Fibroblast of pulmonary artery (primary cell): ENCODE data around the gene ITGA8.

Experiments used
- DNase-seq: peaks from one replicate; pipeline ENCODE4 v3.0.0-alpha.2; 2010; ENCODE audit warnings: low read depth
- H3K4me3 ChIP-seq: replicated peaks from 2 replicates; pipeline ENCODE4 v1.5.1; 2011; ENCODE audit warnings: low read depth, mild to moderate bottlenecking, control low read depth, low read length, moderate library complexity
- TF ChIP-seq, protein P1 (sequence below): IDR thresholded peaks from 2 replicates; pipeline ENCODE4 v1.5.1; 2011; ENCODE audit warnings: mild to moderate bottlenecking, control low read depth, low read length, inconsistent platforms; ENCODE audit errors: missing control alignments

ITGA8 gene

DNA sequence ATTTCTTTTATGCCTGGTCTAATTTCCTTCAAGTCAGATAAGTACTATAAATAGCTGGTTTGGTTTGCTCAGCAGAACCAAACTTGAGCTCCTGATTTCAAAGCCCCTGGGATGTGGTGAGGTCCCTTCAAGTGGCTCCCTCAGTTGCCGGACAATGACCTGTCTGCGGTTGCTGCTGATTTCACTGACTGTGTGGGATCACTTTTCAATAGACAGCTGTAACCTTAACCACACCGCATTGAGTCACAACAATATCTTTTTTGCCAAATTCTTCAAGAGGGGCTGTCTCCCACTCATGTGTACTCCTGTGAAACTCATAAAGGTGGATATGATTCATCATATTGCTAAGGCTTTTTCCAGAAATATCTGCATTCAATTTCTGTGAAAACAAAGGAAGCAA, 23.1 kb upstream of the ITGA8 start:
- TF ChIP-seq, protein P1, sequence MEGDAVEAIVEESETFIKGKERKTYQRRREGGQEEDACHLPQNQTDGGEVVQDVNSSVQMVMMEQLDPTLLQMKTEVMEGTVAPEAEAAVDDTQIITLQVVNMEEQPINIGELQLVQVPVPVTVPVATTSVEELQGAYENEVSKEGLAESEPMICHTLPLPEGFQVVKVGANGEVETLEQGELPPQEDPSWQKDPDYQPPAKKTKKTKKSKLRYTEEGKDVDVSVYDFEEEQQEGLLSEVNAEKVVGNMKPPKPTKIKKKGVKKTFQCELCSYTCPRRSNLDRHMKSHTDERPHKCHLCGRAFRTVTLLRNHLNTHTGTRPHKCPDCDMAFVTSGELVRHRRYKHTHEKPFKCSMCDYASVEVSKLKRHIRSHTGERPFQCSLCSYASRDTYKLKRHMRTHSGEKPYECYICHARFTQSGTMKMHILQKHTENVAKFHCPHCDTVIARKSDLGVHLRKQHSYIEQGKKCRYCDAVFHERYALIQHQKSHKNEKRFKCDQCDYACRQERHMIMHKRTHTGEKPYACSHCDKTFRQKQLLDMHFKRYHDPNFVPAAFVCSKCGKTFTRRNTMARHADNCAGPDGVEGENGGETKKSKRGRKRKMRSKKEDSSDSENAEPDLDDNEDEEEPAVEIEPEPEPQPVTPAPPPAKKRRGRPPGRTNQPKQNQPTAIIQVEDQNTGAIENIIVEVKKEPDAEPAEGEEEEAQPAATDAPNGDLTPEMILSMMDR, result no peak
- no peak overlapping the region for H3K4me3 ChIP-seq
- DNase-seq, result peak; percentile 39

DNA sequence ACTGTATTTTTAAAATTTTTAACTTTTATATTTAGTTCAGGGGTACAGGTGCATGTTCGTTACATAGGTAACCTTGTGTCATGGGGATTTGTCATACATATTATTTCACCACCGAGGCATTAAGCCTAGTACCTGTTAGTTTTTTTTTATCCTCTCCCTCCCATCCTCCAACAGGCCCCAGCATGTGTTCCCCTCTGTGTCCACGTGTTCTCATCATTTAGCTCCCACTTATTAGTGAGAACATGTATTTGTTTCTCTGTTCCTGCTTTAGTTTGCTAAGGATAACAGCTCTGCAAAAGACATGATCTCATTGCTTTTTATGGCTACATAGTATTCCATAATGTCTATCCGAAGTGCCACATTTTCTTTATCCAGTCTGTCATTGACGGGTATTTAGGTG, 22.4 kb upstream of the ITGA8 start:
- TF ChIP-seq, protein P1, result no peak
- H3K4me3 ChIP-seq, result no peak overlapping the region
- DNase-seq, result no peak

DNA sequence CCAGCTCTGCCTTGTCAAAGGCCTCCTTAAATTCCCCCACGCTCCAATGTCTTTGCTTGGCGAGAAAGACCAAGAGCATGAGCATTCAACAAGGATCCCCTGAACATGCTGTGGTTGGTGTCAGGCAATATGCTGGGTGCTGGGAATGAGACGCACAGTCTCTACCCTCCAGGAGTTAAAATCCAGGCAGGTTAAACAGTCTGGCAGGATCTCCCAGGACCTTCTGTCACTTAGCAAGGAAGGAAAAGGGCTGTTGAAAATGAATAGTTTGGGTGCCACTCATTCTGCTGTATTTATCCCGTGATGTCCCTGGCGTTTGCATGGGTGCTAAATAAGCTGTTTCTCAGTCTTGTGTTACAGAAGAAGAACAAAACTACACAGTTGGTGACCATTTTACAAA, 21.9 kb upstream of the ITGA8 start:
- TF ChIP-seq, protein P1, result no peak
- no peak overlapping the region for H3K4me3 ChIP-seq
- no peak for DNase-seq

DNA sequence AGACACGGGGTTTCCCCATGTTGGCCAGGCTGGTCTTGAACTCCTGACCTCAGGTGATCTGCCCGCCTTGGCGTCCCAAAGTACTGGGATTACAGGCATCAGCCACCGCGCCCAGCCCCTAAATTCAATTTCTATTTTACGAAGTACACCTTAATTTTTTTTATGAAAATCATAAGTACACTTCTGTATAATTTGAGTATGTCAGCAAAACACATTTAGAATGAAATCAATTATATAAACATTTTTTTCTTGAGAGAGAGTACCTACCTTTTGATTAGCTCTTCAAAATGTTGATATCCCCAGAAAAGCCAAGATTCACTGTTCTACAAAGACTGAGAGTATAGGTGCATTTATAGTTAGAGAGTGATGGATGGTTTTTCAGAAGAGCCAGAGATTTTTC, 20.5 kb upstream of the ITGA8 start:
- no peak for DNase-seq
- TF ChIP-seq, protein P1, result no peak
- H3K4me3 ChIP-seq, result no peak overlapping the region

DNA sequence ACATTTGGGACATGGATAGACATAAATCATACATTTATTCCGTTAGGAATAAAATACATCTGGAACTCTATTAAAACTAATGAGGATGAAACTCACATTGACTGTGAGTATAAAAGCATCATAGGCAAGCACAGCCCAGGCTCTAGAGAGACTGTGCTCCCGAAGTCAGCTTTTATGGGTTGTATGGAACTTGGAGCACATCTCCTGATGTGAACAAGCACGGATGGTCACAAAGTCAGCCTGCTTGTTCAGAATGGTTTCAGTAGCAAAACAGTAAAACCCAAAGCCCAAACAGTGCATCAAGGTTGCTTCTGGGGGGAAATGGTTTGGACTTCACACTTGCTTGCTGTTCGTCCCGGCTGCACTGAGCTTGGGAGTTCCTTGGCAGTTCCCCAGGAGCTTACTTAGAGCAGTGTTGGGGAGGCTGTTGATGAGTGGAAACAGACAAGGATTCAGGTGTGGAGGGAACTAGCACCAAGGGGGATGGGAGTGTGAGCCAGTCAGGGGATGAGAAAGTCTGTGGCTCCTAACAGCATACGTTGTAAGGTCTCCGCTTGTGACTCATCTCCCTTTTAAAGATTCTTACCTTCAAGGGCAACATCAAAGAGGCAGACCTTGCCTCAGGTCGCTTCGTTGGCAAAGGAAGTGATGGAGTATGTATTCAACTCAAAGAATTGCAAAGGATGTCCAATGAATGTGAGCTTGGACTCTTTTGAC, 19.7 kb upstream of the ITGA8 start:
- no peak for DNase-seq
- TF ChIP-seq, protein P1, result no peak
- H3K4me3 ChIP-seq, result no peak overlapping the region

DNA sequence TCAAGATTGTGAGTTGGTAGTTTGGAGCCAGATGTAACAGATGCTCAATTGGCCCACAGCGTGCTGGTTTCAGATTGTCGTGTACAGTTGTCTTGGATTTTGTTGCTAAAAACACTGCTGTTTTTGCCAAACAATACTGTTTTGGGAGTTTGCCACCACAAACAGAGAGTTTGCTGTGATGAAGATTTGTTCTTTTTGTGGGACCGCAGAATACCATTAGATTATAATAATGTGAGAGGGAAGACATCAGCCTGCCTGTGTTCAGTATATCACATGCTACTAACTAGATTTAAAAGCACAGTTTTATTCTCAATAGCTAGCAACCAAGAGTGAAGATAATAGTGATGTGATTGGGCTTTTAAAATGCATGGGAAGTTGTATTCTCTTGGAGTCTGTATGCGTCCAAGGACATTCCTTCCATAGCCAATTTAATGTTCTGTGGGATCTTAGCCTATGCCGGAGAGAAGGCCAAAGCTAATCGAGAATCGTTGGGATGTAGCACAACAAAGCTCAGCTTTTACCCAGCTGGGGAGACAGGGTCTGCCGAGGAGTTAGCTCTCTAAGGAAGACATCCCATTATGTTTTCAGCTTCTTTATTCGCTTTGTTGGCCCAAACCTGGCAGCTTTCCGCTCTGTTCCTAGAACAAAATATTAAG, 18.7 kb upstream of the ITGA8 start:
- TF ChIP-seq, protein P1, result no peak
- peak; percentile 76 for DNase-seq

More for the DNA sequence above, 18.7 kb upstream of the ITGA8 start:
- no peak overlapping the region for H3K4me3 ChIP-seq
